ENCODE measurements around the gene UCHL3.

DNA sequence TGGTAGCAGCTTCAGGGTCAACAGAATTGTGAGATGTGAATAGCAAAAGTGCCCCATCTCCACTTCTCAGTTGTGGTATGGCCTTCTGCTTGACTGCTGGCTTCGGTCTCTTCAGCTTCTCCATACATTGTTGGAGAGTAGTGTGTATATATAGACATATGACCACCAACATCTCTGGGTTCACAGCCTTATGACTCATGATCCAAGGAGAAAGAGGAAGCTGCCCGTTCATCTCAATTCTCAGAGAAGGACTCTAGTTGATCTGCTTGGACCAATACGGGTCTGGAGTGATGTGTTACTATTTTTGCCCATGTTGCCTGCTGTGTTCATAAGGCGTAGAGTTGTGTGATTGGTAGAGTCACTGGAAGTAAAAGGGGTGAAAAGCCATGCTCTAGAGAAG is 8.3 kb upstream of the UCHL3 start:
- TF ChIP-seq POLR2A (IDR thresholded peaks at IDR 0.05; ENCODE audit: low read depth, low read length) (no peak), RCOR1 (IDR thresholded peaks at IDR 0.05; ENCODE audit: insufficient replicate concordance, low read length) (no peak), MXI1 (IDR thresholded peaks at IDR 0.05; ENCODE audit: borderline replicate concordance, low read depth, low read length) (no peak), BHLHE40 (IDR thresholded peaks at IDR 0.05; ENCODE audit: low read depth, low read length) (no peak), ELK1 (IDR thresholded peaks at IDR 0.05; ENCODE audit: borderline replicate concordance, low read depth, low read length) (no peak), USF2 (IDR thresholded peaks at IDR 0.05; ENCODE audit: low read depth, low read length) (no peak), RAD21 (IDR thresholded peaks at IDR 0.05; ENCODE audit: low read length) (no peak), SMC3 (IDR thresholded peaks at IDR 0.05; ENCODE audit: low read depth, low read length) (no peak)
